NCI-H82 treated with DMSO at 0.1 percent for 48 hours (cell line): ENCODE results near the gene MYDGF.

ENCODE experiments used
- DNase-seq: peaks from one replicate; lab custom pipeline; 2025; ENCODE audit not compliant: unreplicated experiment; lab: John Stamatoyannopoulos, UW

Gene MYDGF

GRCh38 chr19:4613254-4613751 lies 56.8 kb downstream of the MYDGF start:
- DNase-seq: no peak

GRCh38 chr19:4609878-4610511 lies 60.1 kb downstream of the MYDGF start:
- no peak for DNase-seq
